HCT116 (cell line): ENCODE results near the gene CHRD. TPM values are rescaled to one million over a fixed set of nuclear protein-coding genes. Genes with fewer than 3 reads are reported as not detected.
A peak's percentile ranks its signal among the peaks of the same experiment; 100 is the strongest.

Experiments used
- ATAC-seq: fragments of 200-7000 bp; cut with Tn5 transposase; 2 replicates; pipeline ENCODE4 v1.9.1; 2020; ENCODE audit warnings: mild to moderate bottlenecking, moderate library complexity
- BruUV-seq: library from RNA; stranded (reverse); fragments of 400-500 nt; replicated peaks from 2 replicates; lab custom pipeline; 2021; lab: Mats Ljungman, UMichigan
- CTCF ChIA-PET: fragments of 300-600 bp; sonication (Branson Sonifier 250); formaldehyde crosslinking; loops from one replicate; lab custom pipeline; 2021; ENCODE audit warnings: antibody characterized with exemption; lab: Charles Lee
- POLR2A ChIA-PET: fragments of 300-600, 350-600 bp; sonication (Branson Sonifier 250); formaldehyde crosslinking; loops from one replicate; lab custom pipeline; 2021; ENCODE audit warnings: antibody characterized with exemption; lab: Charles Lee
- RAD21 ChIA-PET, 2 experiments: fragments of 300-600 bp; sonication (Branson Sonifier 250); formaldehyde crosslinking; loops; one replicate each; lab custom pipeline; 2023; ENCODE audit warnings: low total read pairs in 2 of 2; ENCODE audit not compliant: uncharacterized antibody in 2 of 2, unreplicated experiment in 2 of 2, low non-redundant PET in 1 of 2; lab: Charles Lee
- DNase-seq: peaks from one replicate; pipeline ENCODE4 v3.0.0-alpha.2; 2010; ENCODE audit warnings: low read depth, low spot score
- H2AFZ ChIP-seq: fragments of 200-600 bp; shearing (Covaris generic), sonication (generic); 2 replicates; pipeline ENCODE4 v1.6.1; 2017; ENCODE audit warnings: low read depth, mixed run types, mixed read lengths, antibody characterized with exemption, low read length; ENCODE audit not compliant: poor library complexity, severe bottlenecking
- H3K27ac ChIP-seq: 2 replicates; pipeline ENCODE4 v1.5.1; 2012; ENCODE audit warnings: low read depth, low read length
- H3K27me3 ChIP-seq: fragments of 200-600 bp; sonication (generic); 2 replicates; pipeline ENCODE4 v1.6.1; 2016; ENCODE audit warnings: mixed run types, low read length, mixed read lengths; ENCODE audit not compliant: insufficient read depth
- H3K36me3 ChIP-seq, 2 experiments: fragments of 200-500 bp in 1 of 2; fragments of 200-600 bp in 1 of 2; sonication (Bioruptor generic) in 1 of 2; sonication (generic) in 1 of 2; 2 replicates each; pipeline versions ENCODE4 v1.5.1 to v1.6.1; 2014 to 2016; ENCODE audit warnings: low read length in 2 of 2, inconsistent platforms in 1 of 2, mixed read lengths in 1 of 2, mixed run types in 1 of 2; ENCODE audit not compliant: insufficient read depth in 2 of 2, control insufficient read depth in 1 of 2
- H3K4me1 ChIP-seq, 2 experiments: fragments of 200-600 bp in 1 of 2; sonication (generic) in 1 of 2; 2 replicates each; pipeline versions ENCODE4 v1.5.1 to v1.6.1; 2012 to 2017; ENCODE audit warnings: low read length in 2 of 2, inconsistent platforms in 1 of 2, mild to moderate bottlenecking in 1 of 2, mixed read lengths in 1 of 2, mixed run types in 1 of 2, moderate library complexity in 1 of 2; ENCODE audit not compliant: insufficient read depth in 2 of 2, control insufficient read depth in 1 of 2
- H3K4me2 ChIP-seq: fragments of 200-600 bp; sonication (generic); 2 replicates; pipeline ENCODE4 v1.6.1; 2017; ENCODE audit warnings: mixed run types, low read length, mixed read lengths
- H3K4me3 ChIP-seq, 2 experiments: fragments of 200-600 bp in 1 of 2; sonication (generic) in 1 of 2; replicated peaks in 1 of 2; 2 replicates each; pipeline ENCODE4 v1.5.1; 2011 to 2016; ENCODE audit warnings: low read length in 2 of 2, control low read depth in 1 of 2, low read depth in 1 of 2, mild to moderate bottlenecking in 1 of 2, mixed read lengths in 1 of 2, mixed run types in 1 of 2
- H3K79me2 ChIP-seq: fragments of 200-600 bp; sonication (generic); 2 replicates; pipeline ENCODE4 v1.6.1; 2017; ENCODE audit warnings: mild to moderate bottlenecking, mixed run types, low read length, moderate library complexity, mixed read lengths; ENCODE audit not compliant: insufficient read depth
- H3K9ac ChIP-seq: fragments of 200-600 bp; sonication (generic); 2 replicates; pipeline ENCODE4 v1.6.1; 2016; ENCODE audit warnings: low read length, mixed read lengths
- H3K9me2 ChIP-seq: fragments of 200-600 bp; sonication (generic), shearing (Covaris generic); 2 replicates; pipeline ENCODE4 v1.6.1; 2017; ENCODE audit warnings: mixed run types, mild to moderate bottlenecking, moderate library complexity; ENCODE audit not compliant: insufficient read depth
- H3K9me3 ChIP-seq, 2 experiments: fragments of 200-500 bp in 1 of 2; fragments of 200-600 bp in 1 of 2; sonication (Bioruptor generic) in 1 of 2; sonication (generic) in 1 of 2; 2 replicates each; pipeline ENCODE4 v1.6.1; 2014 to 2017; ENCODE audit warnings: low read length in 2 of 2, mixed read lengths in 2 of 2, inconsistent platforms in 1 of 2, low read depth in 1 of 2, mild to moderate bottlenecking in 1 of 2, mixed run types in 1 of 2, moderate library complexity in 1 of 2; ENCODE audit not compliant: control insufficient read depth in 1 of 2, insufficient read depth in 1 of 2
- H4K20me1 ChIP-seq: fragments of 200-600 bp; sonication (generic), shearing (Covaris generic); 2 replicates; pipeline ENCODE4 v1.6.1; 2017; ENCODE audit warnings: mixed run types, mild to moderate bottlenecking, moderate library complexity; ENCODE audit not compliant: insufficient read depth
- CEBPB ChIP-seq: IDR thresholded peaks from 2 replicates; pipeline ENCODE4 v1.6.1; 2012; ENCODE audit warnings: low read depth
- EZH2 ChIP-seq: fragments of 200-600 bp; sonication (generic); IDR thresholded peaks from 2 replicates; pipeline ENCODE4 v1.6.1; 2017; ENCODE audit warnings: antibody characterized with exemption, mixed run types
- FOSL1 ChIP-seq: IDR thresholded peaks from 2 replicates; pipeline ENCODE4 v1.6.1; 2012; ENCODE audit warnings: low read depth
- JUND ChIP-seq: IDR thresholded peaks from 2 replicates; pipeline ENCODE4 v1.6.1; 2012
- POLR2A ChIP-seq: IDR thresholded peaks from 2 replicates; pipeline ENCODE4 v1.7.0; 2011; ENCODE audit warnings: borderline replicate concordance; ENCODE audit not compliant: insufficient read depth, insufficient read length; ENCODE audit errors: extremely low read depth
- POLR2AphosphoS5 ChIP-seq: IDR thresholded peaks from 2 replicates; pipeline ENCODE4 v1.6.1; 2011; ENCODE audit warnings: mild to moderate bottlenecking, low read depth, low read length, moderate library complexity
- REST ChIP-seq: IDR thresholded peaks from 2 replicates; pipeline ENCODE4 v1.6.1; 2012; ENCODE audit warnings: low read depth
- SIN3A ChIP-seq: IDR thresholded peaks from 2 replicates; pipeline ENCODE4 v1.6.1; 2012; ENCODE audit warnings: low read depth
- SP1 ChIP-seq: IDR thresholded peaks from 2 replicates; pipeline ENCODE4 v1.6.1; 2012; ENCODE audit warnings: low read depth
- TCF7L2 ChIP-seq: IDR thresholded peaks from 2 replicates; pipeline ENCODE4 v1.7.0; 2011; ENCODE audit warnings: borderline replicate concordance, inconsistent platforms; ENCODE audit not compliant: insufficient read depth, insufficient read length; ENCODE audit errors: extremely low read depth
- YY1 ChIP-seq: IDR thresholded peaks from 2 replicates; pipeline ENCODE4 v1.6.1; 2011; ENCODE audit warnings: low read length, low read depth, moderate library complexity, mild to moderate bottlenecking; ENCODE audit not compliant: insufficient replicate concordance; ENCODE audit errors: extremely low read depth
- ZBTB33 ChIP-seq: IDR thresholded peaks from 2 replicates; pipeline ENCODE4 v1.6.1; 2011; ENCODE audit warnings: mild to moderate bottlenecking, low read length, moderate library complexity; ENCODE audit not compliant: insufficient replicate concordance; ENCODE audit errors: extremely low read depth
- ZFX ChIP-seq: fragments of 450-650 bp; IDR thresholded peaks from 2 replicates; pipeline ENCODE4 v1.6.1; 2017
- ZNF274 ChIP-seq: fragments of 200-500 bp; sonication (Bioruptor generic); IDR thresholded peaks from 2 replicates; pipeline ENCODE4 v1.6.1; 2014; ENCODE audit warnings: mild to moderate bottlenecking, low read depth, low read length, inconsistent platforms
- intact Hi-C: fragments of 100-400 bp; cut with micrococcal nuclease; formaldehyde crosslinking; loops from 2 replicates; pipeline ENCODE4 v1.10.0; 2022
- total RNA-seq: library from RNA; stranded (reverse); gene quantifications from one replicate; pipeline ENCODE4 v1.2.1, GENCODE V29; 2021; ENCODE audit not compliant: unreplicated experiment
- TF ChIP-seq, protein P1 (sequence below): IDR thresholded peaks from 2 replicates; pipeline ENCODE4 v1.6.1; 2012

The CHRD gene
- total RNA-seq, 1 experiment from 2014 or later = 8.0 TPM

GRCh38 chr3:184332370-184333090 is 47.3 kb upstream of the CHRD start:
- ChIA-PET POLR2A (no interaction called here), RAD21 (no interaction called here), CTCF (no interaction called here)
- Histone ChIP-seq H3K4me3 (no peak overlapping the region), H3K27ac (peak overlapping the region; percentile 15; the same call in 1 of the 2 replicates), H3K27me3 (no peaks in the 10 kb centered on the region), H3K9me2 (no peaks in the 10 kb centered on the region), H3K9ac (peak overlapping the region; percentile 25), H3K79me2 (peaks cover 73% of the 10 kb centered on the region), H2AFZ (no peak overlapping the region), H3K4me2 (peak overlapping the region; percentile 34; the same call in 1 of the 2 replicates), H3K9me3 (no peaks in the 10 kb centered on the region), H3K4me1 (peaks cover 2 to 68% of the 10 kb centered on the region in 2 experiments; a peak in 2 of 4 replicates), H3K36me3 (peaks cover 55 to 71% of the 10 kb centered on the region in 2 experiments), H4K20me1 (peaks cover 28% of the 10 kb centered on the region; the same call in 1 of the 2 replicates)
- BruUV-seq = no TSS peak
- DNase-seq = no peak
- ATAC-seq = no peak
- TF ChIP-seq EZH2 (no peak), YY1 (no peak), ZNF274 (no peak), JUND (no peak), REST (no peak), SIN3A (no peak), ZBTB33 (no peak), POLR2AphosphoS5 (no peak), CEBPB (no peak), TCF7L2 (no peak), POLR2A (no peak), FOSL1 (no peak), SP1 (no peak), ZFX (no peak)
- TF ChIP-seq, protein P1, sequence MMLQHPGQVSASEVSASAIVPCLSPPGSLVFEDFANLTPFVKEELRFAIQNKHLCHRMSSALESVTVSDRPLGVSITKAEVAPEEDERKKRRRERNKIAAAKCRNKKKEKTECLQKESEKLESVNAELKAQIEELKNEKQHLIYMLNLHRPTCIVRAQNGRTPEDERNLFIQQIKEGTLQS = no peak
- intact Hi-C loops = no loop called here
